ENCODE data around the gene CCDC7.

Gene CCDC7

DNA sequence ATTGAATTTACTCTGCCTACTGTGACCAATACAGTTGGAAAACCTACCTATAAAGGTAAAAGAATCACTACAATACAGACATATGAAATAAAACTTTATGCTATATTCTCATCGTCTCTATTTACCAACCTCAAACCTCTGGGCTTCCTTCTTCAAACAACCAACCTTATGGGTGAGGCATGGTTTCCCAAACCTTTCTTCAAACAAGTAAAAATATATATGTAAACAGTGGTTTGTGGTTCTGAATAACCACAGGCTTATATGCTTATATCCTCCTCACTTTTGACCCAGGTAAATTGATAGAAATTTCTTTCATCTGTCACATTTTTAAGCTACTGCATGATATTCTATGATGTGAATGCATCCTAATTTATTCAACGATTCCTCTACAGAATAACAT lies 408.5 kb downstream of the CCDC7 start:
- TF ChIP-seq ARNTL (CRISPR knock-in tag; IDR thresholded peaks at IDR 0.05; ENCODE audit: borderline replicate concordance, low read depth) (no peak), CREB5 (CRISPR knock-in tag; IDR thresholded peaks at IDR 0.05; ENCODE audit: low read depth) (no peak), GLIS3 (CRISPR knock-in tag; IDR thresholded peaks at IDR 0.05) (no peak), ZFP3 (CRISPR knock-in tag; IDR thresholded peaks at IDR 0.05) (no peak), ZNF8 (CRISPR knock-in tag; IDR thresholded peaks at IDR 0.05) (no peak), SNAI2 (CRISPR knock-in tag; IDR thresholded peaks at IDR 0.05) (no peak), ESRRG (CRISPR knock-in tag; IDR thresholded peaks at IDR 0.05) (no peak), PPARA (CRISPR knock-in tag; IDR thresholded peaks at IDR 0.05; ENCODE audit: borderline replicate concordance) (no peak), CSDC2 (CRISPR knock-in tag; IDR thresholded peaks at IDR 0.05) (no peak), ZNF565 (CRISPR knock-in tag; conservative IDR thresholded peaks at IDR 0.05; ENCODE audit: low read depth) (no peak), ZFP30 (CRISPR knock-in tag; IDR thresholded peaks at IDR 0.05) (no peak), RARB (CRISPR knock-in tag; IDR thresholded peaks at IDR 0.05) (no peak), PATZ1 (CRISPR knock-in tag; IDR thresholded peaks at IDR 0.05; ENCODE audit: borderline replicate concordance) (no peak), ZNF70 (CRISPR knock-in tag; IDR thresholded peaks at IDR 0.05) (no peak), ZC3H10 (CRISPR knock-in tag; IDR thresholded peaks at IDR 0.05) (no peak), TCF4 (CRISPR knock-in tag; IDR thresholded peaks at IDR 0.05; ENCODE audit: borderline replicate concordance) (no peak)
- TF ChIP-seq, protein P1, sequence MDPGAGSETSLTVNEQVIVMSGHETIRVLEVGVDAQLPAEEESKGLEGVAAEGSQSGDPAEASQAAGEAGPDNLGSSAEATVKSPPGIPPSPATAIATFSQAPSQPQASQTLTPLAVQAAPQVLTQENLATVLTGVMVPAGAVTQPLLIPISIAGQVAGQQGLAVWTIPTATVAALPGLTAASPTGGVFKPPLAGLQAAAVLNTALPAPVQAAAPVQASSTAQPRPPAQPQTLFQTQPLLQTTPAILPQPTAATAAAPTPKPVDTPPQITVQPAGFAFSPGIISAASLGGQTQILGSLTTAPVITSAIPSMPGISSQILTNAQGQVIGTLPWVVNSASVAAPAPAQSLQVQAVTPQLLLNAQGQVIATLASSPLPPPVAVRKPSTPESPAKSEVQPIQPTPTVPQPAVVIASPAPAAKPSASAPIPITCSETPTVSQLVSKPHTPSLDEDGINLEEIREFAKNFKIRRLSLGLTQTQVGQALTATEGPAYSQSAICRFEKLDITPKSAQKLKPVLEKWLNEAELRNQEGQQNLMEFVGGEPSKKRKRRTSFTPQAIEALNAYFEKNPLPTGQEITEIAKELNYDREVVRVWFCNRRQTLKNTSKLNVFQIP (CRISPR knock-in tag; IDR thresholded peaks at IDR 0.05; ENCODE audit: borderline replicate concordance, low read depth): no peak
- ATAC-seq: no peak

- TF ChIP-seq PPARA (CRISPR knock-in tag; IDR thresholded peaks at IDR 0.05; ENCODE audit: borderline replicate concordance) (no peak), RARB (CRISPR knock-in tag; IDR thresholded peaks at IDR 0.05) (no peak), ARNTL (CRISPR knock-in tag; IDR thresholded peaks at IDR 0.05; ENCODE audit: borderline replicate concordance, low read depth) (no peak)
- TF ChIP-seq, protein P1 (CRISPR knock-in tag; IDR thresholded peaks at IDR 0.05; ENCODE audit: borderline replicate concordance, low read depth): no peak
- ATAC-seq: no peak
These were observed 419.2 kb downstream of the CCDC7 start for GRCh38 chr10:32865170-32865569.

GRCh38 chr10:32877915-32878314 lies 432.0 kb downstream of the CCDC7 start:
- ATAC-seq: no peak
- TF ChIP-seq ZFP3 (CRISPR knock-in tag; IDR thresholded peaks at IDR 0.05) (no peak), ESRRG (CRISPR knock-in tag; IDR thresholded peaks at IDR 0.05) (no peak), ZNF8 (CRISPR knock-in tag; IDR thresholded peaks at IDR 0.05) (no peak), TCF4 (CRISPR knock-in tag; IDR thresholded peaks at IDR 0.05; ENCODE audit: borderline replicate concordance) (no peak), ARNTL (CRISPR knock-in tag; IDR thresholded peaks at IDR 0.05; ENCODE audit: borderline replicate concordance, low read depth) (no peak), SNAI2 (CRISPR knock-in tag; IDR thresholded peaks at IDR 0.05) (no peak), ZNF565 (CRISPR knock-in tag; conservative IDR thresholded peaks at IDR 0.05; ENCODE audit: low read depth) (no peak), PPARA (CRISPR knock-in tag; IDR thresholded peaks at IDR 0.05; ENCODE audit: borderline replicate concordance) (no peak), ISL1 (CRISPR knock-in tag; IDR thresholded peaks at IDR 0.05) (no peak), PATZ1 (CRISPR knock-in tag; IDR thresholded peaks at IDR 0.05; ENCODE audit: borderline replicate concordance) (no peak), GLIS3 (CRISPR knock-in tag; IDR thresholded peaks at IDR 0.05) (no peak), TOX (CRISPR knock-in tag; IDR thresholded peaks at IDR 0.05; ENCODE audit: borderline replicate concordance) (no peak), ZFP30 (CRISPR knock-in tag; IDR thresholded peaks at IDR 0.05) (no peak)
- TF ChIP-seq, protein P2, sequence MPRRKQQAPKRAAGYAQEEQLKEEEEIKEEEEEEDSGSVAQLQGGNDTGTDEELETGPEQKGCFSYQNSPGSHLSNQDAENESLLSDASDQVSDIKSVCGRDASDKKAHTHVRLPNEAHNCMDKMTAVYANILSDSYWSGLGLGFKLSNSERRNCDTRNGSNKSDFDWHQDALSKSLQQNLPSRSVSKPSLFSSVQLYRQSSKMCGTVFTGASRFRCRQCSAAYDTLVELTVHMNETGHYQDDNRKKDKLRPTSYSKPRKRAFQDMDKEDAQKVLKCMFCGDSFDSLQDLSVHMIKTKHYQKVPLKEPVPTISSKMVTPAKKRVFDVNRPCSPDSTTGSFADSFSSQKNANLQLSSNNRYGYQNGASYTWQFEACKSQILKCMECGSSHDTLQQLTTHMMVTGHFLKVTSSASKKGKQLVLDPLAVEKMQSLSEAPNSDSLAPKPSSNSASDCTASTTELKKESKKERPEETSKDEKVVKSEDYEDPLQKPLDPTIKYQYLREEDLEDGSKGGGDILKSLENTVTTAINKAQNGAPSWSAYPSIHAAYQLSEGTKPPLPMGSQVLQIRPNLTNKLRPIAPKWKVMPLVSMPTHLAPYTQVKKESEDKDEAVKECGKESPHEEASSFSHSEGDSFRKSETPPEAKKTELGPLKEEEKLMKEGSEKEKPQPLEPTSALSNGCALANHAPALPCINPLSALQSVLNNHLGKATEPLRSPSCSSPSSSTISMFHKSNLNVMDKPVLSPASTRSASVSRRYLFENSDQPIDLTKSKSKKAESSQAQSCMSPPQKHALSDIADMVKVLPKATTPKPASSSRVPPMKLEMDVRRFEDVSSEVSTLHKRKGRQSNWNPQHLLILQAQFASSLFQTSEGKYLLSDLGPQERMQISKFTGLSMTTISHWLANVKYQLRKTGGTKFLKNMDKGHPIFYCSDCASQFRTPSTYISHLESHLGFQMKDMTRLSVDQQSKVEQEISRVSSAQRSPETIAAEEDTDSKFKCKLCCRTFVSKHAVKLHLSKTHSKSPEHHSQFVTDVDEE (CRISPR knock-in tag; IDR thresholded peaks at IDR 0.05): no peak
- TF ChIP-seq, protein P1 (CRISPR knock-in tag; IDR thresholded peaks at IDR 0.05; ENCODE audit: borderline replicate concordance, low read depth): no peak
